HG03097 (cell line): ENCODE data around the gene GSE1.
"Not testable (repeated sequence)": the region's sequence is repeated elsewhere in the genome, so short reads cannot be mapped to it uniquely, and the experiment has no call there.

Experiments used
- ATAC-seq: cut with Tn5 transposase; IDR thresholded peaks from one replicate; pipeline ENCODE4 v1.9.1; 2021; ENCODE audit not compliant: unreplicated experiment, low FRiP score

Gene GSE1

DNA sequence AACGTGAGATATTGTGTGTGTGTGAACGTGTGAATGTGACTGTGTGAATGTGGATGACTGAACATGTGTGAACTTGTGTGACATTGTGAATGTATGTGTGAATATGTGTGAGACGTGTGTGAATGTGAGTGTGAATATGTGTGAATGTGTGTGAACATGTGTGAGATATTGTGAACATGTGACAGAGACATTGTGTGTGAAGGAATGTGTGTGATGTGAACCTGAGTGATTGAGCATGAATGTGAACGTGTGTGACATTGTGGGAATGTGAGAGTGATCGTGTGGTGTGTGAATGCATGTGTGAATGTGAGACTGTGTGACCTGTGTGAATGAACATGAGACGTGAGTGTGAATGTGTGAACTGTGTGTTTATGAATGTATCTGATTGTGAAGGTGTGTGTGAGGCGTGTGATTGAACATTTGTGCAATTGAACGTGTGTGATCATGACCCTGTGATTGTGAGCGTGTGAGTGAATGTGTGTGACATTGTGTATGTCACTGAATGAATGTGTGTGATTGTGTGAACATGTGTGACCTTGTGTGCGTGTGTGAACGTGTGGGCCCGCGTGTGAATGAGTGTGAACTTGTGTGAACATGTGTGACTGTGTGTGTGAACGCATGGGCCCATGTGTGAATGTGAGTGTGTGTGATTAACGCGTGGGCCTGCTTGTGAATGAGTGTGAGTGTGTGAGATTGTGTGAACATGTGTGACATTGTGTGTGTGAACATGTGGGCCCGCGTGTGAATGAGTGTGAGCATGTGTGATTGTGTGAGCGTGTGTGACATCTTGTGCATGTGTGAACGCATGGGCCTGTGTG lies 23.2 kb upstream of the GSE1 start:
- no peak for ATAC-seq

DNA sequence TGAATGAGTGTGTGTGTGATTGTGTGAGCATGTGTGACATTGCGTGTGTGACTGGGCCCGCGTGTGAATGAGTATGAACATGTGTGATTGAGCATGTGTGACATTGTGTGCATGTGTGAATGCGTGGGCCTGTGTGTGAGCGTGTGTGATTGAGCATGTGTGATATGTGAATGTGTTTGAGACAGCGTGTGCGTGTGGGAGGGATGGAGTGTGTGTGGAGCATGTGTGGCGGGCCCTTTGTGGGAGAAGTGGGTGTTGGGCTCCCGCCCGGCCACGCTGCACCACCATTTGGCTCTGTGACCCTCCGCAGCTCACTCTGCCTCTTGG lies 22.7 kb upstream of the GSE1 start:
- no peak for ATAC-seq

DNA sequence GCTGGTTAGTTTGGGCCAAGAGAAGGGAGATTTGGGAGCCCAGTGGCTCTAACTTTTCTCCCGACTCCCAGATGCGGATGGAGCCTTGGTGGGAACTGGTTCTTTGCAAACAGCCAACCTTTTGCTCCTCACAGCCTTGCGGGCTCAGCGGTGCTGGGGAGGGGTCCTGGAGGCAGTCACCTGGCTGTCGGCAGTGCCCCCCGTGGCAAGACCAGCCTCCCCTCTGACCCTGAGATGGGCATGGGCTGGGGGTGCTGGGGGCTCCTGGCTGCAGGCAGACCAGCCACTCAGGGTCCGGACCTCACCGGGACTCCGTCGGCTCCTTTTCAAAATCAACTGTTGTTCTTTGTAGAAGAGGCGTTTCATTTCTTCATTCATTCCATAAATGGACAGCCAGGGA lies 21.7 kb upstream of the GSE1 start:
- no peak for ATAC-seq

DNA sequence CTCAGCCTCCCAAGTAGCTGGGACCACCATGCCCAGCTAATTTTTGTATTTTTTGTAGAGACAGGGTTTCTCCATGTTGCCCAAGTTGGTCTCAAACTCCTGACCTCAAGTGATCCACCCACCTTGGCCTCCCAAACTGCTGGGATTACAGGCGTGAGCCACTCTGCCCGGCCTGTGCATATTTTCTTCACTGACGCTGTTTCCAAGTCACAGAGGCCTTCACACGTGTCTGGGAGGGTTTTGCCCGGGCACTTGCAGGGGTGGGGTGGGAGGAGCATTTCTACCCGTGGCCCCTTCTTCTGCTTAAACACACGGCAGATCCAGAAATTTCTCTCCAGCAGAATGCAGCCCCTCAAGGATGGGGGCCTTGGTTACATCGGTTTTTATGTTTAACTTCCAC lies 20.8 kb upstream of the GSE1 start:
- not testable (repeated sequence) for ATAC-seq

DNA sequence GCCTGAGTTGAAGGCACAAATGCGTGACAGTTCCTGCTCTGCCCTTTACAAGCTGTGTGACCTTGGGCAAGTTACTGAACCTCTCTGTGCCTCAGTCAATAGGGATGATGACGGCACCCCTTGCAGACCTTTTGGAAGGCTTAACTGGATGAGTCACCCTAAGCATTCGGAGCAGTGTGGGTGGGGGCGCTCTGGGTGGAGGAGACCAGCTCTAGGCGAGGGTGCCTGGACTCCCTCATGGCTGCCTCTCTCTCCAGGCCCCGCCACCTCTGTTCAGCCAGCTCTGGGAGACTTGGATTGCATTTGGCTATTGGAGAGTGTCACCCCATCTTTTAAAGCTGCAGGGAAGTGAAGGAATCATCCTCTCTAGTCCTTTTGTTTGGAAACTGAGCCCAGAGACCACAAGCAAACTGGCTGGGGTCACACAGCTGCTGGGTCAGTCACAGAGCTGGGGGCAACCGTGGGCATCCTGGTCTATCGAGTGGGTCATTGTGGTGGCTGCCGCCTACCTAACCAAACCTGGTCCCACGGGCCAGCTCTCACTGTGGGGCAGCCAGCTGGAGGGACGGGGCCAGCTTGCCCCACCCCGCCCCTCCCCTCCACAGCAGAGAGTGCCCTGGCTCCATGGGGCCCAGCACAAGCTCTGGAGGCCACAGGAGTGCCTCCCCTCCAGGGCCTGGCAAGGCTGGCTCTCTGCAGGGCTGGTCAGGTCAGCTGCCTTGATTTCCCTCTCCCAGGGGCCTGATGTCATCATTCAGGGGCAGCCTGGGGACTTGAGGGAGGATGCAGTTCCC lies 20.2 kb upstream of the GSE1 start:
- ATAC-seq: no peak

DNA sequence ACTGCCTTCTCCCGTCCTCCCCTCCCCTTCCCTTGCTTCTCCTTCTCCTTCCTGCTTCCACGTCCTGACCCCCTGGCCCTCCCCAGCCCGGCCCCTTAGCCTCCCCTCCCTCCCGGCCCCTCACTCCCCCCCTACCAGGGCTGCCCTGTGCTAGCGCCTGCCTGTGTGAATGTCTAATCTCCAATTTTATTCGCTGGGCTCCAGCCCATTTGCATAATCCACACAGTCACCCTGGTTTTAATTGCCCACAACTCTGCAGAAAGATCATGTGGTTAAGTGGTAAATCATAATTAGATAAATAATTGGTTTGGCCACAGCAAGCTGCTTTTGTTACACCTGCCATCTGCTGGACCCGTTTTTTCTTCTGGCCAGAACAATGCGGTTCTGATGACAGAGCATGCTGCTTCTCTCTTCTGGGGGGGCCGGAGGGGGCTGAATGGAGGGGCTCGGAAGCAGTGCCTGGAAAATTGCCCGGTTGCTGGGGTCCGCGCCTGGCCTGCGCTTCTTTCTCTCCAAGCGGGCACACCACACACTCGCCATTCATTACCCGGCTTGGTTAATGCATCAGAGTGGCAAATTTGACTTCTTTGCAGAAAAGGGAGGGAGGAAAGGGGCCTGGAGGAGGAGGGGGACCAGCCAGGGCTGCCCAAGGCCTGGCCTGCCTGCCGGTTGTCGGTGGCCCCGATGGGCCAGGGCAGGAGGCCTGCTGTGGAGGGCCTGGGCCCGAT lies 19.5 kb upstream of the GSE1 start:
- no peak for ATAC-seq

DNA sequence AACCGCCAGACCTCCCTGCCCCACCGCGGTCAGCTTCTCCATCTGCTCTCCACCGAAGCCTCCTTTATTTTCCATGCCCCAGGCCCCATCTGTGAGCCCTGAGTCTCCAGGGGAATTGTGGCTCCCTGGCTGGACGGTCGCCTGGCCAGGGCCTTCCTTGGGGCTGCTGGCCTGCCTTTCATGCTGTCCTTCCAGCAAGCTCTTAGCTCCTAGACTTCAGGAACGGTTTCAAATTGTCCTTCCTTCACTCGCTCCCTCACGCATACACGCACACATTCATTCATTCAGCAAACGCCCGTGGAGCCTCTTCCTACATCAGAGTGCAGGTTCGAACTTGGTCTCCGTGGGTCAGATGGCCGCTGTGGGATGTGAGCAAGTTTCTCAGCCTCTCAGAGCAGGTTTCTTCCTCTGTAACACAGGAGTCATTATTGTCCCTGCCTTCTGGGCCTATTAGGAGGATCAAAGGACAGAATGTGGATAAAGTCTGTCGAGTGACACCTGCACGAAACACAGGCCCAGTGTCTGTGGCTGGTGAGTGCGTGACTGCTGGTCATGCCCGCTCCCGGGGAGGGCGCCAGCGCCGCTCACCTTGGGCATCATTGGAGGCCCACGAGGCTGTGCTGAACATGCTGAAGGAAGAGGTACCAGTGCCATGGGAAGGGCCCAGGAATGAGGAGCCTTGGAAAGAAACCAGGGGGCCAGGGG lies 18.7 kb upstream of the GSE1 start:
- no peak for ATAC-seq

DNA sequence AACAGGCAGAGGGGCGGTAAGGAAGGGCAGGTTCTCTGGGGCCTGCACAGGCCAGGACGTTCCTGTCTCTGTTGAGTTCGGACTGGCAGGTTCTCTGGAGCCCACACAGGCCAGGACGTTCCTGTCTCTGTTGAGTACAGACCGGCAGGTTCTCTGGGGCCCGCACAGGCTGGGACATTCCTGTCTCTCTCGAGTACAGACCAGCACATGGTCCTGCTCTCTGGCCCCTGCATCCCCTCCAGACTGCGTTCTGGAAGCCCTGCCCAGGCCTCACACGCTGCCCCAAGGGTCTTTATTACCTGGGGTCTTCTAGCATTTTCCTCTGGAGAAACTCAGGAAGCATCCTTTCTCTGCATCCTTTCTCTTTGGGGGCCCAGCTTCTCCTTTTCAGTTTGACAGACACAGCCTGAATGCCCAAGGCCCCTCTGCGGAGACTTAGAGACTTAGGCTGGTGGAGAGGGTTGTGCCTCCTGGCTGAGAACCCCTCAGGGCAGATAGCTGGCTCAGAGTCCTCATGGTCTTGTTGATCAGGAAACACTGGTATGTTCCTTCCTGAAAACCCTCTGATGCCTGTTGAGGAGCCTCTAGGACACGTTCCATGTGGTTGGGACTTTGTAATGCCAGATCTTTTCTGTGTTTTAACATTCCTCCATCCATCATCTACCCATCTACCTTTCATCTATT lies 18.0 kb upstream of the GSE1 start:
- ATAC-seq: no peak

DNA sequence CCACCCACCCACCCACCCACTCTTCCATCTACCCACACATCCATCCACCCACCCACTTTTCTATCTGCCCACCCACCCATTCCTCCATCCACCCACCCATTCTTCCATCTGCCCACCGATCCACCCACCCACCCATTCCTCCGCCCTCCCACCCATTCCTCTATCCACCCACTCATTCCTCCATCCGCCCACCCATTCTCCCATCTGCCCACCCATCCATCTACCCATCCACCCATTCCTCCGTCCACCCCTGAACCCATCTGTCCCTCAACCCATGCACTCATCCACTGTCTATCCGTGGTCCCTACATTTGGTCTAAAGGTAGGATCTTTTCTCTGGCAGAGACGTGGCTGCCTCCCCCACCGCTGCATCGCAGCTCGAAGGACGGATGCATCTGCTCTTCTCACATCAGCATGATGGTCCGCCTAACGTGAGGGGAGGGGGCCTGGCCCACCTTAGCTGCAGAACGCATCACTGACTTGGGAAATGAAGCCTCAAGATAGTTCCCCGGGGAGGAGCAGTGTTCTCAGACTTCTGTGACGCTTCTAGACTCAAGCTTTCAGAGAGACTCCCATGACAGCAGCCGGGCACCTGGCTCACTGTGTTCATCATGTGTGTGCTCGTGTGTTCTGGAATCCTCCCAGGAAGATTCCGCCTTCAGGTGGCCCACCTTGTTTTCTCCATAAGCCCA lies 17.2 kb upstream of the GSE1 start:
- ATAC-seq: no peak

DNA sequence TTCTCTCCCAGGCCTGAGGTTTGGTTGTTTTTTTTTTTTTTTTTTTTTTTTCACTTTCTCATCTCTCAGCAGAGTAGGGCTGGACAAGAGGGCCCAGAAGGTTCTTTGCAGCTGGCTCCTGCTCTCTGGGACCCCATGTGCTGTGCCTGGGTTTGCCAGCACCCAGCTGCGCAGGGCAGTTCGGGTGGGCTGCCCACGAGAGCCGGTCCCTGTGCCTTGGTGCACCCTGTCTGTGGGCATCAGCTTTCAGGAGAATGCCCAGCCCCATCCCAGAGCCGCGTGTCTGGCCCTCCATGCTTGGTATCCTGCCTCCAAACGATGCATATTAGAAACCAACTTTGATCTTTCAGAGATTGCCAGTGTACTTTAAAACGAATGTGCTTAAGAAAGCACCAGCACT lies 15.0 kb upstream of the GSE1 start:
- ATAC-seq: no peak

DNA sequence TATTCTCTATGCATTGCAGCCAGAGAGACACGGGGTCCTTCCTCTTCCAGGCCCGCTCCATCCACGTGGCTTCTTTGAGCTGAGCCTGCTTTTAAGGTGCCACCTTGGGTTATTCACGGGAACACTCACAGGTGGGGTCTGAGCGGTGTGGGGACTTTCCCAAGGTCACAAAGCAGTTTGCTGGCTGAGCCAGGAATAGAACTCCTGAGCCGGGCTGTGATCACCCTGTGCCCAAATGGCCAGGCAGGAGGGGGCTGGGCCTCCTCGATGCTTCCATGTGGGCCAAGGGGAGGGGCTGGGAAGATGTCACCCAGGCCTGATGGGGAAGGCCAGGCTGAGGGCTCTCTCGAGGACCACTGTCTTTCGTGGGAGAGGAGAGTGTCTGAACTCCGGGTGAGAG lies 13.0 kb upstream of the GSE1 start:
- ATAC-seq: no peak

DNA sequence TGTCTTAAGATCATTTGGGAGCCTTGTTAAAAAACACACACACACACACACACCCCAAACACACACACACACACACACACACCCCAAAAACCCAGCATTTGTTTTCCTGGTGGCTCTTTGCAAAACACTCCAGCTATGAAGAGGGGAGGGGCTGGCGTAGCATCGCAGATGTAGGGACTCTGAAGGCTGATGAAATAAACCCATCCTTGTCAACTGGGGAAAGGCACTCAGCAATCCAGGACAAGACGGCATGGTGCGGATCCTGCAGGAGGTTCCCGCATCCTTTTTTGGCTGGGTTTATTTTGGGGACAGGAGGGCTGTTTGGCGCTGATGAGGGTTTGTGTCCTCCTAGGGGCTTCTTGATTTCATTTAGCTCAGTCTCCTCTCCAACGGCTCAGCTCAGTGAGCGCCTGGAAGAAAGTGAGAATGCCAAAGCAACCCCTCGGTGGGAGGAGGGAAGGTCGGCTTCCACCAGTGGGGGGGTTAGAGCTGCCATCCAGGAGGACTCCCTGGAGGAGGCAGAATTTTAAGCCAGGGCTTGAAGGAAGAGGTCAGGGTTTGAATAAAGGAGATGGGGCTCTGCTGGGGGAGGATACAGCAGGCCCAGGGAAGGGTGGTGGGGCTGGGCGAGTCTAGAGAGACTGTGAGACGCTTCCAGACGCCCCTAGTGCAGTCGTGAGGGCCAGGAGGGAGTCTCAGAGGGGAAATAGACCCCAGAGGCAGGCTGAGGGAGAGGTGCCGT lies 12.4 kb upstream of the GSE1 start:
- ATAC-seq: no peak

DNA sequence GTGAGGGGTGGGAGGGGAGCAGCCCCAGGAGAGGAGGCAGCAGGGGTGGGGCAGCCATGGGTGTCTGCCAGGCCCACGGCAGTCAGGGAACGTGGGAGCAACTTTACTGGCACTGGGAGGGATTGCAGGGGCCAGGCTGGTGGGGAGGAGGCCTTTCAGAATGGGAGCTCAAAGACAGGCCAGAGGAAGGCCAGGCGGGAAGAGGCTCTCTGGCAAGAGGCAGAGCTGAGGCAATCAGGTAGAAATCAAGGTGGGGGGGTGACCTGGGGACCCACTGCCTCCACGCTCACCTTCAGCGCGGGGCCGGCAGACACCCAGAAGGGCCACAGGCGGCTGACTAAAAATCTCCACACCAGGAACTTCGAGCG lies 11.9 kb upstream of the GSE1 start:
- ATAC-seq: no peak

DNA sequence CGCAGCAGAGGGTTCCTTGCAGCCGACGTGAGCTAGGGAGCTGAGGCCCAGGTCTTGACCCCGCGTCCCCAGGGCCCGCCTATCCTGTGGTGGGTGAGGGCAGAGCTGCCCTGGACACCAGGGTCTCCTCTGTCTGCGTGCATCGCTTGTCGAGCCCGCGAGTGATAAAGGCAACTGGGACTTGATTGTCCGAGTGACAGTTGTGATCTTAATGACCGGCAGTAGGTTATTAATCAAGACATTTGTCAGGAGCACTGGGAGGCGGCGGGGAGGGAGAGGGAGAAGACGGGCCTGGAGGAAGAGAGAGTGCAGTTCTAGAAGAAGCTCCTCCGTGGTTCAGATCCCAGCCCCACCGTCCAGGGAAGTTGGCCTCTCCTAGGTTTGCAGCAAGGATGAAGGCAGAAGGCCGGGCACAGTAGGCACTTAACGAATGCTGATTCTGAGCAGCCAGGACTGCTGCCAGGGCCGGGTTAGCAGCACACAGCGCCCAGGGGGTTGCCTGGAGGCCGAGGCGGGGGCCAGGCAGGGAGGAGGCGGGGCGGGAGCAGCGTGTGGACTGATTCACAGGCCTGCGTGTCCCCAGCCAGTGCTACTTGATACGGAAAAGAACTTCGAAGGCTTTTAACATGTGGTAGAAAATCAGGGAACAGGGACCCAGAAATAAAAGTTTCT lies 11.3 kb upstream of the GSE1 start:
- no peak for ATAC-seq

DNA sequence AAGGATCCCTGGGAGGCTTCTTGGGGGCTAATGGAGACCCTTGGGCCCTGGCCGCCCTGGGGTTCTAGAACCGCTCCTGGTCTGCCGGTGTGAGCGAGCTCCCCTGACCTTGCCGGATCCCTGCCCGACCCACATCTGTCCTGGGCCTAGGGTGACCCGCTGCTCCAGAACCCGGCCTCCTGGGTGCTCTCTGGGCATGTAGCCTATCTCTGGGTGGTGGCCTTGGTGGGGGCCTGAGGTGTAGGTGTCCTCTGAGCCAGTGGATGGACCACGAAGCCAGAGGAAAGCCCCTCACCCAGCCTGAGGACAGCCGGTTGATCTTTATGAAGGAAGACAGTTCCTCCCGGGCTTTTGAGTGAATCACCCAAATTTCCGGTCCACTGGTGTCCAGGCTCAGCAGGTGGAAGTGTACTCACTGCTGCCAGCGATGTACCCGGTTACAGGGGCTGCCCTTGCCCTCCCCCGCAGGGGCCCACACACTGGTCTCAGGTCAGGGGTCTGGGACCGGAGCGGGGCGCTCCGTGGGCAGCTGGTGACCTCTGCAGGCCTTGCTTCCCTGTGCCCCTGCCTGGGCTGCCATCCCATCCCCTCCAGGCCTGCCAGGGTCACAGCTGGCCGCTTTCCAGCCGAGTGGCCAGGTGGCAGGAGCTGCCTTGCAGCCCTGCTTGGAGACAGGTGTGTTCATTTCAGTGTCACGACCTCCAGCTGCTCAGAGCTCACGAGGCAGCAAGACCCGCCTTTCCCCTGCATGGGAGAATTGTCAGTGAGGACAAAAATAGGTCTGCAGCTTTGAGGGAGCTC lies 10.5 kb upstream of the GSE1 start:
- no peak for ATAC-seq

DNA sequence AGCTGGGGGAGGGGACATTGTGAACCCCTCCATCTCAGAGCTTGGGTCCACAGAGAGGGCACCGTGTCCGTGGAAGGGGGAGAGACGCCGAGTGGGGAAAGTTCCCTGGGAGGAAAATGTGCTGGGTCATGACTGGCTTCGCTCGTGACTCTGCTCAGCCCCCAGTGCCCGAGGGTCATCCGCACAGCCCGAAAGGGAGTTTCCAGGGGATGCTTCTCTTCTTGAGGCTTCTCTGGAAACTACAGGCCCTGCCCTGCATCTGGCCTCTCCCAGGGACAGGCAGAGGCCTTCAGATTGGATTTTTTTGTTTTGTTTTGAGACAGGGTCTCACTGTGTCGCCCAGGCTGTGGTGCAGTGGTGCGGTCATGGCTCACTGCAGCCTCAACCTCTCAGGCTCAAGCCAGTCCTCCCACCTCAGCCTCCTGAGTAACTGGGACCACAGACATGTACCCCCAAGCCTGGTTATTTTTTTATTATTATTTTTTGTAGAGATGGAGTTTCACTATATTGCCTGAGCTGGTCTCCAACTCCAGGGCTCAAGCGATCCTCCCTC lies 9.8 kb upstream of the GSE1 start:
- ATAC-seq: no peak

DNA sequence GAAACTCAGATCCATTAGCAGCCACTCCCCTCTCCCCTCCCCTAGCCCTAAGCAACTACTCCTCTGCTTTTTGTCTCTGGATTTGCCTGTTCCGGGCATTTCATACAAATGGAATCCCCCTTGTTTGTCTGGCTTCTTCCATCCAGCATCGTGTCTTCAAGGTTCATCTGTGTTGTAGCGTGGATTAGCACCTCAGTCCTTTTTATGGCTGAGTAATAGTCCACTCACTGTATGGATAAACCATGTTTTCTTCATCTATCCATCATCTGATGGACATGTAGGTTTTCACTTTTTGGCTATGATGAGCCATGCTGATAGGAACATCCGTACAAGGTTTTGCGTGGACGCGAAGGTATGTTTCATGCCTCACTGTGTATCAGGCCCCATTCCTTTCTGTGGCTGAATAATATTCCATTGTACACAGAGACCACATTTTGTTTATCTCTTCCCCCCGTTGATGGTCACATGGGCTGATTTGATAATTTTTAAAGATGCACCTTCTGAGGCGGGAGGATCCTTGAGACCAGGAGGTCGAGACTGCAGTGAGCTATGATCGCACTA lies 8.9 kb upstream of the GSE1 start:
- ATAC-seq: no peak
